Measurements from ENCODE around the gene RHCE.

- no peak for TF ChIP-seq POLR2A (IDR thresholded peaks at IDR 0.05; ENCODE audit: low read depth, low read length)
- TF ChIP-seq POLR2AphosphoS5 (IDR thresholded peaks at IDR 0.05; ENCODE audit: low read depth, low read length), result no peak
These were observed 27.8 kb downstream of the RHCE start for GRCh38 chr1:25392841-25393240.

All from GM12892 (cell line).